ENCODE measurements around the gene AFF3.
A peak's percentile ranks its signal among the peaks of the same experiment; 100 is the strongest.

AFF3 gene

GRCh38 chr2:99622534-99622933 is 519.9 kb downstream of the AFF3 start:
- no peak for DNase-seq

DNA sequence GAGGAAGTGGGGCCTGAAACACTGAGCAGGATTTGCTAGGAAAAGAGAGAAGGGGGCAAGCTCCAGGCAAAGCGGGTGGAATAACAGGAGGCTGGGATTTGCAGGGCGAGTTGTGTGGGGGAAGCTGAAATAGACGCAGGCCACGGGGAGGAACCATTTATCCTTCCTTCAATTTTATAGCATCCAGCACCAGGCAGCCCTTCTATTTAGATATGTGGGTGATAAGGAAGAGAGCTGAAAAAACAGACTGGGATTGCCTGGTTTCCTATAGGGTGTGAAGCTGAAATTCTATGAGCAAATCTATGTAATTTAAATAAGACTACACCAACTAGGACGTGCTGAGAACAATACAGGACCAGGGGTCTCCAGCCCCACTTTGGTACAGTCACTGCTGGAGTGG is 520.6 kb downstream of the AFF3 start:
- DNase-seq, result no peak

GRCh38 chr2:99621106-99621505 is 521.3 kb downstream of the AFF3 start:
- no peak for DNase-seq

GRCh38 chr2:99619151-99619550 is 523.2 kb downstream of the AFF3 start:
- no peak for DNase-seq

GRCh38 chr2:99618579-99619097 is 523.8 kb downstream of the AFF3 start:
- DNase-seq, result no peak

GRCh38 chr2:99617811-99618210 is 524.6 kb downstream of the AFF3 start:
- no peak for DNase-seq

- DNase-seq, result peak; percentile 8
Observed at GRCh38 chr2:99615247-99615771, 527.1 kb downstream of the AFF3 start.

DNA sequence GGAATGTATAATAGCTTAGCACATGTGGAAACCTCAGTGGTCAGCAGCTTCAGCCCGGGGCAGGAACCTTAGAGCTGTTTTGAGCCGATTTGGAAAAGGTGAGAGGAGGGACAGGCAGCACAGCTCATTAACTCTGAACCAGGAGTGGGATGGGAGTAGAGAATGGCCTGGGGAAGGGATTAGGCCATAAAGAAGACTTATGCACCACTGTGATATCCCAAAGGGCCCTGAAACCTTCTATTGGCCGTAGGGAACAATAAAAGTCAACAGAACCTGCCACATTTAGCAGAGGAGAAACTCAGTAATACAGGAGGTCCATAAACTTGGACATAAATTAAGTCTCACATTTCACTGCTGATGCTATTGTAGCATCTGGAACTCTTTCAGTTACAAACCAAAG is 528.4 kb downstream of the AFF3 start:
- no peak for DNase-seq

- DNase-seq, result no peak
Observed at GRCh38 chr2:99611786-99612185, 530.6 kb downstream of the AFF3 start.

DNA sequence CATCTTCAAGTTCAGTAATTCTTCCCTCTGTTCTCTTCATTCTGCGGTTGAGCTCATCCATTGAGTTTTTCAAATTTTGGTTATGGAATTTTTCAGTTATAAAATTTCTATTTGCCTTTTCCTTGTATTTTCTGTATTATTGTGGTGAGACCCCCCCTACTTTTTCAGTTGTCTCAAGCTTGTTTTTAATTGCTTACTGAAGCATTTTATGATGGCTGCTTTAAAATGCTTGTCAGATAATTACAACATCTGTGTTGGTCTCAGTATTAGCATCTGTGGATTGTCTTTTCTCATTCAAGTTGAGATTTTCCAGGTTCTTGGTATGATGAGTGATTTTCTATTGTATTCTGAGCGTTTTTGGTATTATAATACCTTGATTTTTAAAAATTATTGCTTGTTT is 531.4 kb downstream of the AFF3 start:
- DNase-seq, result no peak

DNA sequence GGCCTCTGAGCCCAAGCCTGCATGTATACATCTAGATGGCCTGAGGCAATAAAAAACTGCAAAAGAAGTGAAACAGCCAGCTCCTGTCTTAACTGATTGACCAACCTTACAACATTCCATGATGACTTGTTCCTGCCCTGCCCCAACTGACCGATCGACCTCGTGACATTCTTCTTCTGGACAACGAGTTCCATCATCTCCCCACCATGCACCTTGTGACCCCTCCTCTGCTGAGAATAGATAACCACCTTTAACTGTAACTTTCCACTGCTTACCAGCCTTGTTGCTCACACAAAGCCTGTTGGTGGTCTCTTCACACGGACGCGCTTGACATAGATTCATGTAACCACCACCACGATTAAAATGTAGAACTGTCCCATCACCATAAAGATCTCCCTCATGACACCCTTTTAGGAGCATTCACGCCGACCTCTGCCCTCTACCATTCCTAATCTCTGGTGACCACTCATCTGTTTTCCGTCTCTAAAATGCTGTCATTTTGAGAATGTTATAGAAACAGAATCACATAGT is 532.5 kb downstream of the AFF3 start:
- DNase-seq, result no peak

GRCh38 chr2:99608861-99609260 is 533.5 kb downstream of the AFF3 start:
- no peak for DNase-seq

DNA sequence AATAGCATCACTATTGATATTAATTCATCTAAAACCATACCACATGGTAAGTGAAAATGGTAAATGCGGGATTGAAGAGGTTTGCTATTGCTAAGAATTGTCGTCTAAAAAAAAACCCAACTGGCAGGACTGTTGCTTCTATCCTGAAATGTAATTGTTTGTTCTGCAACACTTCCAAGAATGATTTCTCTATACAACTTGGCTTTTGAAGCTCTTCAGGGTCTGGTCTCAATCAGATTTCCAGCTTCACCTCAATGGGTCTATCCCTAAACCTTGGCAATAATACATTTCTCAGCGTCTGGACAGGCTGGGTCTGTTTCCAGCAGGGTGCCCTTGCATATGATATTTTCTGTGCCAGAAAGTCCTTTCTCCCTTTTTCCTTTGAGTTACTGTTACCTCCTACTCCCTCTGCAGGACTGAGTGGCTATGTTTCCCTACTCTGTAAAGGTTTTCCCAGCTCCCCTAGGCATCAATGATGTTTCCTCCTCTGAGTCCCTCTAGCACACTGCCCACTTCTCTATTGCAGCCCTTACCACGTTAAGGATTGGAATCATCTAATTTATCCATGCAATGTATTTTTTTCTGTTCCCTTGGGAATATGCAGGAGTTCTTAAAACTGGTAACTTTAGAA is 534.4 kb downstream of the AFF3 start:
- DNase-seq, result no peak

DNA sequence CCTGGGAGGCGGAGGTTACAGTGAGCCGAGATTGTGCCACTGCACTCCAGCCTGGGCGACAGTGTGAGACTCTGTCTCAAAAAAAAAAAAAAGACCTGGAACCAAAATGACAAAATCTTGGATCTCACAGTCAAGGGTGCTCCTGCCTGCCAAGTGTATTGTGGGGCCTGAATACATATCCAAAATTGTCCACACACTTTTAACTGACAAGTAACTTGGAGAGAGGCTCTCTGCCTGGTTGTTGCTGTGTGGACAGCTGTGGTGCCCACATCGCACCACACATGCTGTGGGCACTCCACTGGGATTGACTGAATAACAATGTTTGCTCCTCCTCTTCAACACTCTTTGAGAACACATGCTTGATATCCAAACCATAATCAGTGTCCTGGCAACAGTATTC is 534.9 kb downstream of the AFF3 start:
- DNase-seq, result no peak

DNA sequence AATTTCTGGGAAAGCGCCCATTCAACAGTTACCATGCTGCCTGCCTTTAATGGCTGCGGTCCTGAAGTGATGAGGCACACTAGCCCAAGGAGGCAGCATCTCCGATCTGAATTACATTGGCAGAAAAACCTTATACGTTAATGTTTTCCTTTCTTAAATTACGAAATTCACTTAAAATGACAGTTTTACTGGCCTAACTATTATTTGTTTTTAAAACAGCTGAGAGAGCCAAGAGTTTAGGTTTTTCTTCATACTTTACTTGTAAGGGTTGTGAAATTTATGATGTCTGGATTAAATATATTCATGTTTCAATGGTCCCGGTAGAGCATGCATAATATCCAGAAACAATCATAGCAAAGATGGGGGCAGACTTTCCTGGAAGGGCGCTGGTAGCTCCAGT is 537.4 kb downstream of the AFF3 start:
- no peak for DNase-seq

DNA sequence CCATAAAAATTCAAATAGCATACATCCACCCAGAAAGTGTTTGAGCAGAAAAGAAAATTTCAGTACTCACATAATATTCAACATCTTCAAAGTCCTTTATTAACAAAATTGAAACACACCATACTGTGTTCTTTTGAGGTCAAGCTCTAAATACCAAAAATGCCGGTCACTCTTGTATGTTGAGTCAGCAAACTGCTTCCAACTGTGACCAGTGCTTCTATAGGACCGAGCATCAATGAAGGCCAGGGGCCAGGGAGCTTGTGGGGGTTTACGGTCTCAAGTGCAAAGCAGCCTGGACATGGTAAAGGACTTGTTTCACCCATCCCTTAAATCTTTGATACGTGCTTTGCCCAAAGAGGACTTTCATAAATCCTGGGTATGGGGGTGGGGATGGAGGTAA is 539.9 kb downstream of the AFF3 start:
- DNase-seq, result peak; percentile 86

GRCh38 chr2:99600981-99601651 is 541.3 kb downstream of the AFF3 start:
- DNase-seq, result peak; percentile 19

DNA sequence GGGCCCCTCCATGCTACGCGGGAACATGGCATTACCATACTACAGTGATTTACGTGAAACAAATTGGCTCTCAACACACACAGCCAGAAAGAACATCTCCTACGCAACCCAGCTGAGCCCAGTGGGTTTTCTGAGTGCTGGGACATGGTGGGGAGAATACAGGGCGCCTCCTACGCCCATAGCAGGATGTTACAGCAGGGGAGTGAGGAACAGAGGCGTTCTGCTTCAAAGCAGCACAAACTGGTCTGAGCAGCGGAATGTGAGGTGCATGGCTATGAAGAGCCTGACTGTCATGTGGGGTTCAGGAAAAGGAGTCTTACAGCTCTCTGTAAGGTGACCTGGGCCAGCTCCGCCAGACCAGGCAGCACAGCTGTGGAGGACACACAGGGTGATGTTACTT is 543.9 kb downstream of the AFF3 start:
- no peak for DNase-seq

DNA sequence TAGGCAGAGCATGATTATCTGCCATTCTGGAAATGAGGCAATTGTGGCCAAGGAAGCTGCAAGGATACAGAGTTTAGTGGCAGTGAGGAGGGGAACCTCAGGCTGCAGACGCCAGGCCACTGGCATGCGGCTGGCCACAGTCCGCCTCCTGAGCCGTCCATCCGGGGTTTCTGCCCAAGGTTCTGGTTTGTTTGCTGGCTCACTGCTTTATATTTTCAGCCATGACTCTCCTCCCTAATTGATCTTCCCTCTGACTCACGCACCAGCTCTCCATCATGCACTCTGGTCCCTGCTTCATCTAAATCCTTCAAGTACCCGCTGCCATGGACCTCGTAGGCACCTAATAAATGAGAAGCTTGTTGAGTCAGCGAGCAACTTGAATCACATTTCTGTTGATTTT is 544.8 kb downstream of the AFF3 start:
- no peak for DNase-seq

- DNase-seq, result no peak
Observed at GRCh38 chr2:99595373-99595772, 547.0 kb downstream of the AFF3 start.

DNA sequence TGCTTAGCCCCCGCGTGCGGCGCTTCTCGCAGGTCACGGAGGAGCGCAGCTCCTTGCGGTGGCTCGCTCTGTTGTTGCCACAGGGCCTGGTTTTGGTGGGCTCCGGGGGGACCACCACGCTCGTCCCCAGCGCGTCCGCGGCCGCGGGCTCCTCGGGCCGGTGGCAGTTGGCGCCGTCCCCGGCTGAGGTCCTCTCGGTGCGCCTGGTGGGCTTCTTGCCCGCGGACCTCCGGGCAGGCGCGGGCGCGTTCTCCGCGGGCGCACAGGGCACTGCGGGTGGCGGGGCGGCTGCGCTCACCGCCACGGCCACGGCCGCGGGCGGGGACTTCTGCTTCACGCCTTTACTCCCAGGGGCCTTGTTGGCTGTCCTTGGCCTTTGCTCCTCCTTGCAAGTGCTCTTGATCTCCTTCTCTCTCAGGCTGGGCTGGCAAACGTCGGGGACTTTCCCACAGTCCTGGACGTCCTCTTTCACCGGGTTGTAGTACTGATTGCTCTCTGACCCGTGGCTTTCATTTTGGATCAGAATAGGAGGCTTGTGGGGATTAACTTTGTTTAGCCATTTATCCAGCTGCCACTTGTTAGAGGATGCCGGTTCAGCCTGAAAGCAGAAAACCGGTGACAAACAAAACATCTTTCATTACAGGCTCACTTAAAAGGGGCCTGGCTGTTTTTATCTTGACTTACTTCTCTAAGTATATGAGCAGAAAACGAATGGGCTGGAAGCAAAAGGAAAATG is 548.5 kb downstream of the AFF3 start:
- DNase-seq, result no peak

- DNase-seq, result no peak
Observed at GRCh38 chr2:99576775-99577174, 565.6 kb downstream of the AFF3 start.

DNA sequence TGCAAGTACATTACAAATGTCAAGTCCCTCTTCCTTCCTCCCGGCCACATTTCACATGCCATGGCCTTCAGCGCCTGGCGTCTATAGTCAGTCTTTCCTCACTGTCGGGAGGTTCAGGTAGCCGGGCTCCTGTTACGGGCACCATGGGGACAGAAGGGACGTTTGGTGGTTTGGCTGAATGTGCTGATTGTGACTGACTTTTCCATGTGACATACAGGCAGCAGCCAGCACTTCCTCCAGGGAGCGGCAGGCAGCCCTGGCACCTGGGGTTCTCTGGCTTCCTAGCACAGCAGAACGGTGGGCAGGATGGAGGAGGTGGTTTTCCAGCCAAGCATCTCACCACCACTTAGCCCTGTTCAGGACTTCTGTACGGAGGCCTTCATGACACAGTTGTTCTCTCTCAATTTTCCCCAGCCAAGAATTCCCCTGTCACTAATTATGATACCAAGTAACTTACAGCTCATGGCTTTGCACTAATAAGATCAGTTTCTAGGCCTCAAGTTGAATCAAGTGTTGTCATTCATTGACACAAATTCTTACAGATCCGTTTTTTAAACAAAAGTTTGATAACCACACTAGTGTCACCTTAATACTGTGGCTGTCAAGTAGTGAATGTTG is 568.6 kb downstream of the AFF3 start:
- DNase-seq, result no peak
